ENCODE results near the gene NEU4. TPM values are rescaled to one million over a fixed set of nuclear protein-coding genes. Genes with fewer than 3 reads are reported as not detected.

Gene NEU4
- total RNA-seq, 2 experiments from 2014 or later, result 0.31 to 0.36 TPM

- peaks cover 40% of the 10 kb centered on the region for H3K4me1 Mint-ChIP-seq (ENCODE audit: low read depth)
- ChIA-PET POLR2A (no interaction called here), CTCF (interaction anchor here (1.3 to 1.4 kb wide), 2 partner anchors 17 to 36 kb away, joined by 3 read pairs; no protein-coding TSS in a partner anchor)
- peaks cover 9% of the 10 kb centered on the region for H3K27me3 Mint-ChIP-seq
- no peak for DNase-seq
- H3K4me3 Mint-ChIP-seq, result no peak overlapping the region
- intact Hi-C loops (cut with micrococcal nuclease), result loop anchor here (2.0 to 5.0 kb wide), 2 partner anchors 40 to 79 kb away; no protein-coding TSS in a partner anchor
- H3K9me3 Mint-ChIP-seq, result no peaks in the 10 kb centered on the region
- H3K36me3 Mint-ChIP-seq, result peaks cover 6% of the 10 kb centered on the region
- H3K27ac Mint-ChIP-seq, result no peak overlapping the region
Measured at GRCh38 chr2:241842067-241842415, 33.0 kb downstream of the NEU4 start.

DNA sequence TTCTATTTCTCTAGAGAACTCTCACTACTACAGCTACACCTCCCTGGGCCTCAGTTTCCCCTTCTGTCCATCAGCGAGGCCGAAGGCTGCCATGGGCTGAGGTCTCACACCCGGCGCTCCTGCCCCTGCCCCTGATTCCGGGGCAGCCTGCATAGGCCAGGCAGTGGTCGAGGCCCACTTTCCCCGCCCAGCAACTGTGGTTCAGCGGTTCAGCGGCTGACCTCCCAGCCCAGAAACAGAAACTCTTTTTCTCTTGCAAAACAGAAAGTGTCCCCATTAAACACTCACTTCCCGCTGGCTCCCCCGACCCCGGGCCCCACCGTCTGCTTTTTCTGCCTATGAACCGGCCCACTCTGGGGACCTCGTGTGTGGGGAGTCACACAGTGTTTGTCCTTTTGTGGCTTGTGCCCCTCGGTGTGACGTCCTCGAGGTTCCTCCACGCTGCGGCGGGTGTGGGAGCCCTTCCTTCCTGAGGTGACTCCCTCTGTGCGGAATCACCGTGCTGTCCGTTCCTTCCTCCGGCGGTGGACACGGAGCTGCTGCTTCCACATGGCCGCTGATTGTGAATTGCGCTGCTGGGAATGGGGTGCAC lies 33.7 kb downstream of the NEU4 start:
- H3K4me1 Mint-ChIP-seq (ENCODE audit: low read depth), result peaks cover 41% of the 10 kb centered on the region
- no peaks in the 10 kb centered on the region for H3K9me3 Mint-ChIP-seq
- H3K27me3 Mint-ChIP-seq, result peaks cover 7% of the 10 kb centered on the region
- POLR2A ChIA-PET, result no interaction called here
- intact Hi-C loops (cut with micrococcal nuclease), result loop anchor here (2.0 to 5.0 kb wide), 2 partner anchors 40 to 80 kb away; no protein-coding TSS in a partner anchor
- peak overlapping the region; percentile 57 for H3K27ac Mint-ChIP-seq
- H3K36me3 Mint-ChIP-seq, result peaks cover 6% of the 10 kb centered on the region
- peak overlapping the region; percentile 57 for H3K4me3 Mint-ChIP-seq
- DNase-seq, result peak; percentile 74
- CTCF ChIA-PET, result no interaction called here

DNA sequence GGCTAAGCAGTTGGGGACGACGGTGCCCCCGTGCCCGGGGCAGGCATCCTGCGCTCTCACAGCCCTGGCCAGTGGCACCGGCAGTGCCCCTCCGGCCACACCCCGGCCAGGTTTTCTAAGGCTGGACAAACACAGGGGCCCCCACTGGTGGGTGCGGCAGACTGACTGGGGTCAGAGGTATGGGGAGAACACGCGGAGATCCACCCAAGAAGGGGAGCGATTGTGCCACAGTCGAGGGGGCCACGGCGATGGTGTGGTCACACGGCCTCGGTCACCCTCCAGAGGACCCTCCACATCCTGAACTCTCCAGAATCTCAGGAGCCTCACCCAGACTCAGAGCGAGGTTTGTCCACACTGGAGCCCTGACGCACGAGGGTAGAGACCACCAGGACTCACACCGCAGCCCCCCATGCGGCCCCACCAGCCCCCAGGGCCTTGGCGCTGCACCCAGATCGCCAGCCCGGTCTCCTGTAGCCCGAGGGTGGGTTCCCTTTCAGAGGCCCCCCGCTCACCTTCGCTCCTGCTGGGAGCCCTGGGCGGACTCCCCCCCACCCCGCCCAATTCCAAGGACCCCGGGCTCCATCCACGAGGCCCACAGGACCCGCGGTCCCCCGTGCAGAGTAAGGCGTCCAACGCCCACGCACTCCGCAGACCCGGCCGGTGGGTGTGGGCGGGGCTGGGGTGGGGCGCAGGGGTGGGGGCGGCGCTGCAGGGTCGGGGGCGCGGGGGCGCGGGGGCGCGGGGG lies 34.5 kb downstream of the NEU4 start:
- ChIA-PET POLR2A (interaction anchor here (0.6 to 1.9 kb wide), 8 partner anchors 16 to 143 kb away, joined by 3 to 21 read pairs (median 4); partner anchors contain the start of genes D2HGDH, ING5 and PDCD1), CTCF (interaction anchor here (1.2 kb wide), 1 partner anchor 17 kb away, joined by 4 read pairs; no protein-coding TSS in a partner anchor)
- peak overlapping the region; percentile 57 for H3K4me3 Mint-ChIP-seq
- DNase-seq, result no peak
- peaks cover 41% of the 10 kb centered on the region for H3K4me1 Mint-ChIP-seq (ENCODE audit: low read depth)
- intact Hi-C loops (cut with micrococcal nuclease), result loop anchor here (1.0 to 5.0 kb wide), 4 partner anchors 16 to 81 kb away; no protein-coding TSS in a partner anchor
- no peaks in the 10 kb centered on the region for H3K9me3 Mint-ChIP-seq
- H3K27me3 Mint-ChIP-seq, result peaks cover 7% of the 10 kb centered on the region
- peak overlapping the region; percentile 57 for H3K27ac Mint-ChIP-seq
- H3K36me3 Mint-ChIP-seq, result peaks cover 6% of the 10 kb centered on the region

DNA sequence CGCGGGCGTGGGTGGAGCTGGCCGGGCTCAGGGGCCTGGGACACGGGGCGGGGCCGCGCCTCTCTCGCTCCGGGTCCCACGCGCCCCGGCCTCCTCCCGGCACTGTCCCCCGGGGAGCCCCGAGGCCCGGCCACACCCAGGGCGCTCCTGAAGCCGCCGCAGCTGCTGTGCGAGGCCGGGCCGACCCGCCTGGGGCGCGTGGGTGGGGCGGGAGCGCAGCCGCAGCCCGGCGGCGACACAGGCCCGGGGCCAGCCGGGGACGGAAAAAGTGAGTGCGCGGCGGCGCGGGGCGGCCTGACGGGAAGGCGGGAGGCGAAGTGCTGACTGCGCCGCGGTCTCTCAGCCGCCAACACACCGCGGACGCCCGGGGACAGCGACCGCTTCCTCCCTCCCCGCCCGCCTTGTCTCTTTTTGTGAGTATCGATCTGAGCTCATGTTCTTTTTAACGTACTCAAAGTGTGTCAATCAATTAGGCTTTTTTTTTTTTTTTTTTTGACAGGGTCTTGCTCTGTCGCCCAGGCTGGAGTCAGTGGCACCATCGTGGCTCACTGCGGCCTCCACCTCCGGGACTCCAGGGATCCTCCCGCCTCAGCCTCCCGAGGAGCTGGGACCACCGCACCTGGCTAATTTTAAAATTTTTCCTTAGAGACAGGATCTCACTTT lies 35.2 kb downstream of the NEU4 start:
- H3K4me3 Mint-ChIP-seq, result peak overlapping the region; percentile 72
- H3K36me3 Mint-ChIP-seq, result peaks cover 6% of the 10 kb centered on the region
- intact Hi-C loops (cut with micrococcal nuclease), result loop anchor here (1.0 to 5.0 kb wide), 3 partner anchors 15 to 42 kb away; no protein-coding TSS in a partner anchor
- ChIA-PET POLR2A (interaction anchor here (0.6 to 1.9 kb wide), 12 partner anchors 13 to 143 kb away, joined by 3 to 21 read pairs (median 4); partner anchors contain the start of genes D2HGDH, ING5 and PDCD1), CTCF (interaction anchor here (1.1 to 2.7 kb wide), 3 partner anchors 16 to 110 kb away, joined by 4 to 9 read pairs (median 4); partner anchors contain the start of genes D2HGDH and RTP5)
- peaks cover 5% of the 10 kb centered on the region for H3K27me3 Mint-ChIP-seq
- DNase-seq, result peak; percentile 94
- peak overlapping the region; percentile 82 for H3K27ac Mint-ChIP-seq
- peaks cover 39% of the 10 kb centered on the region for H3K4me1 Mint-ChIP-seq (ENCODE audit: low read depth)
- no peaks in the 10 kb centered on the region for H3K9me3 Mint-ChIP-seq

GRCh38 chr2:241844831-241845578 lies 36.0 kb downstream of the NEU4 start:
- no peaks in the 10 kb centered on the region for H3K9me3 Mint-ChIP-seq
- peak overlapping the region; percentile 82 for H3K27ac Mint-ChIP-seq
- intact Hi-C loops (cut with micrococcal nuclease), result loop anchor here (1.0 to 5.0 kb wide), 3 partner anchors 14 to 43 kb away; no protein-coding TSS in a partner anchor
- POLR2A ChIA-PET, result interaction anchor here (0.6 to 1.9 kb wide), 10 partner anchors 10 to 144 kb away, joined by 3 to 21 read pairs (median 5); partner anchors contain the start of genes D2HGDH, ING5 and PDCD1
- peaks cover 5% of the 10 kb centered on the region for H3K27me3 Mint-ChIP-seq
- CTCF ChIA-PET, result interaction anchor here (0.6 to 2.7 kb wide), 5 partner anchors 8 to 111 kb away, joined by 3 to 9 read pairs (median 4); partner anchors contain the start of genes D2HGDH and RTP5
- DNase-seq, result no peak
- peak overlapping the region; percentile 72 for H3K4me3 Mint-ChIP-seq
- H3K4me1 Mint-ChIP-seq (ENCODE audit: low read depth), result peaks cover 39% of the 10 kb centered on the region
- peaks cover 6% of the 10 kb centered on the region for H3K36me3 Mint-ChIP-seq

DNA sequence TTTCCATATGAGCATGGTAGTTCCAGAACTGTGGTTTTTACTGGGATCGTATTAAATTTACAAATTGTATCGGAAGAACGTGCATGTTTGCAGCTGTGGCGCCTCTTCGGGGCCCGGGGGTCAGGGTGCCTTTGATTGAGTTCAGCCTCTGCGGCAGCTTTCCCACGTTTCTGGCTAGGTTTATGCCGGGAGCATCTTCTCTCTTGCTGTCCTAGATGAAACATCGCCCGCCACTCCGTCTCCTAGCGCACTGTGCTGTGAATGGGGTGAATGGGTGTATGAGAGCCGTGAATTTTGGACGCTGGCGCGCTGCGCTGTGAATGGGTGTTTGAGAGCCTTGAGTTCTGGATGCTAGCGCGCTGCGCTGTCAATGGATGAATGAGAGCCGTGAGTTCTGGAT lies 37.4 kb downstream of the NEU4 start:
- Mint-ChIP-seq H3K27me3 (peaks cover 5% of the 10 kb centered on the region), H3K27ac (peak overlapping the region; percentile 82), H3K36me3 (peaks cover 9% of the 10 kb centered on the region), H3K9me3 (no peaks in the 10 kb centered on the region), H3K4me1 (ENCODE audit: low read depth) (peaks cover 39% of the 10 kb centered on the region), H3K4me3 (peak overlapping the region; percentile 46)
- intact Hi-C loops (cut with micrococcal nuclease), result no loop called here
- ChIA-PET CTCF (interaction anchor here (1.9 to 2.7 kb wide), 2 partner anchors 22 to 32 kb away, joined by 4 to 9 read pairs; partner anchors contain the start of gene RTP5), POLR2A (interaction anchor here (0.8 kb wide), 1 partner anchor 112 kb away, joined by 3 read pairs; the partner anchor contains the start of gene D2HGDH)
- no peak for DNase-seq

GRCh38 chr2:241848761-241849615 lies 40.0 kb downstream of the NEU4 start:
- H3K9me3 Mint-ChIP-seq, result no peaks in the 10 kb centered on the region
- H3K27me3 Mint-ChIP-seq, result peaks cover 3% of the 10 kb centered on the region
- H3K4me3 Mint-ChIP-seq, result no peak overlapping the region
- H3K36me3 Mint-ChIP-seq, result peaks cover 16% of the 10 kb centered on the region
- intact Hi-C loops (cut with micrococcal nuclease), result no loop called here
- no peak overlapping the region for H3K27ac Mint-ChIP-seq
- peaks cover 27% of the 10 kb centered on the region for H3K4me1 Mint-ChIP-seq (ENCODE audit: low read depth)
- CTCF ChIA-PET, result no interaction called here
- POLR2A ChIA-PET, result no interaction called here
- DNase-seq, result no peak

DNA sequence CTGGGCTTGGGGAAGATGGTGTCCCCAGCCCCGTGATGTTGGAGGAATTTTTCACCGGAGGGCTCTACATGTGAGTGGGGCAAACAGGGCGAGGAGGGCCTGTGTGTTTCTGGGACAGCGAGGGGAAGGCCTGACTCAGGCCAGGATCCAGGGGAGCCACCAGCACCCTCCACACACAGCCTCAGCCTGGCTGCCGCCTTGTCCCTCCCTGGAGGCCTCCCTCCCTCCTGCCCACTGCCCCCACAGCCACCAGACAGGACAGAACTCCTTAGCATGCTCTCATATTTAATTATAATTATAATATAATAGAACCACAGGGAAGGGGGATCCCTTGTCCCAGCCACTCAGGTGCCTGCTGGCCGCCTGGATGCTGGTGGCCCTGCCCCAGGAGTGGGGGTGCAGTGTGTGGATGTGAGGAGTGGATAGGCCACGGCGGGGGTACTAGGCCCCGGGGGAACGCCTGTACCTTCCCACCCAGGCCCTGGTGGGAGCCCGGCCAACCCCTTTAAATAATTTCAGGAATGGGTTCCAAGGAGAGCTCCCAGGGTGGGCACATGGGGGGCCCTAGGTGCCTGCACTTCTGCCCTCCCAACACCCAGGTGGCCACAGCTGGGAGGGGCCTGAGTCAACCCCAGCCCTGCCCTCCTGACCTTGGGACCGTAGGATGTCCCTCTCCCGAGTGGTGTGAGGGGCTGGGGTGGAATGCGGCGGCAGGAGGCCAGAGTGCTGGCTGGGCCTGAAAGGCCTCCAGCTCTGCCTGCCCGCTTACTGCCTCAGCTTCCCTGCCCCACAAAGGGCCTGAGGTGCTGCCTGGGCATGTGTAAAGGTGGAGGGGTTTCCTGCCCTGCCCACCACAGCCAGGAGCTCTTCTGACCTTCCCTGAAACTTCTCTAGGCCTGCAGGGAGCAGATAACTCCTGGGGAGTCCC lies 40.9 kb downstream of the NEU4 start:
- Mint-ChIP-seq H3K36me3 (peaks cover 16% of the 10 kb centered on the region), H3K27ac (no peak overlapping the region), H3K27me3 (peaks cover 3% of the 10 kb centered on the region), H3K9me3 (no peaks in the 10 kb centered on the region), H3K4me1 (ENCODE audit: low read depth) (peaks cover 20% of the 10 kb centered on the region), H3K4me3 (no peak overlapping the region)
- DNase-seq, result no peak
- ChIA-PET CTCF (no interaction called here), POLR2A (no interaction called here)
- intact Hi-C loops (cut with micrococcal nuclease), result loop anchor here (10.0 kb wide), 1 partner anchor 1285 kb away; the partner anchor contains the start of genes DUSP28 and RNPEPL1

DNA sequence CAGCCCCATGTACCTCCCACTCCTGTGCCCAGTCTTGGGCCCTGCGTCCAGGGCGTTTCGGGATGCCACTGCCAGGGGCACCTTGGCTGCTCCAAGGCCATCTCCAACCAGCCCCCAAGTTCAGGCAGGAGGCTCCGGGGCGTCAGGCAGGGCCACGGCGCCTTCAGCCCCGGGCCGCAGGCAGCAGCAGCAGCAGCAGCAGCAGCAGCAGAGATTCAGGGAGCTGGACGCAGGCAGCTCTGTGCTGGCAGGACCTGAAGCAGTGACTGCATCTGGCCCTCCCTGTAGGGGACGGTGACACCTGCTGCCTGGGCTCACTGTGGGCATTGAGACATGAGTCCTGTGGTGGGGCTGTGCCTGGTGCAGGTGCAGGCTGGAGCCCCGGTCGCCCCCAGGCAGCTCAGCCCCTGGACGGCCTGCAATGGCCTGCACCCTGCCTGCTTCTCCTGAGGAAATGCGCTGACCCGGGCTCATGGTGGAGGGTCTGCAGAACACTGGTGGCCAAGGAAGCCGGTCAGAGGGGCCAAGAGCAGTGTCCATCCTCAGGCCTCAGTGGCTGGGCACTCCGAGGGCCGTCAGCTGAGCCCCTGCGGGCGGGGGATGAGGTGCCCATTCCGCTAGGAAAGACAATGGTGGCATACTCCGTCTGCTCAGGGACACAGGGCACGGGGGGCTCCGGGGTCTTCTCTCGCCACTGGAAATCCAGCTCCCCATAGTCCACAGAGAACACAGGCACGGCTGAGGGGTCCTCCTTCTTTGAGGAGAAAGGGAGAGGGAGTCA lies 41.7 kb downstream of the NEU4 start:
- Mint-ChIP-seq H3K4me1 (ENCODE audit: low read depth) (peaks cover 12% of the 10 kb centered on the region), H3K9me3 (no peaks in the 10 kb centered on the region), H3K36me3 (peaks cover 20% of the 10 kb centered on the region), H3K27me3 (peaks cover 3% of the 10 kb centered on the region), H3K4me3 (no peak overlapping the region), H3K27ac (no peak overlapping the region)
- DNase-seq, result peak; percentile 7
- ChIA-PET POLR2A (no interaction called here), CTCF (no interaction called here)
- intact Hi-C loops (cut with micrococcal nuclease), result loop anchor here (10.0 kb wide), 1 partner anchor 1286 kb away; the partner anchor contains the start of genes DUSP28 and RNPEPL1

All from activated CD4-positive, alpha-beta memory T cell treated with anti-CD3 and anti-CD28 coated beads for 36 hours (primary cell).